Panc1 (cell line): ENCODE results near the gene SLC27A2.

Source experiments
- SIN3A ChIP-seq: IDR thresholded peaks from 2 replicates; pipeline ENCODE4 v1.6.1; 2012; ENCODE audit warnings: low read depth, mild to moderate bottlenecking, low read length, moderate library complexity, borderline replicate concordance; ENCODE audit not compliant: insufficient read depth
- TF ChIP-seq, protein P1 (sequence below): fragments of 450-650 bp; IDR thresholded peaks from 2 replicates; pipeline ENCODE4 v1.5.1; 2017; ENCODE audit warnings: mild to moderate bottlenecking
- TF ChIP-seq, protein P2 (sequence below), 2 experiments: IDR thresholded peaks; 2 replicates each; pipeline ENCODE4 v1.6.1; 2011 to 2012; ENCODE audit warnings: low read depth in 2 of 2, control low read depth in 1 of 2, low read length in 1 of 2, mild to moderate bottlenecking in 1 of 2, moderate library complexity in 1 of 2; ENCODE audit not compliant: insufficient read depth in 1 of 2

DNA sequence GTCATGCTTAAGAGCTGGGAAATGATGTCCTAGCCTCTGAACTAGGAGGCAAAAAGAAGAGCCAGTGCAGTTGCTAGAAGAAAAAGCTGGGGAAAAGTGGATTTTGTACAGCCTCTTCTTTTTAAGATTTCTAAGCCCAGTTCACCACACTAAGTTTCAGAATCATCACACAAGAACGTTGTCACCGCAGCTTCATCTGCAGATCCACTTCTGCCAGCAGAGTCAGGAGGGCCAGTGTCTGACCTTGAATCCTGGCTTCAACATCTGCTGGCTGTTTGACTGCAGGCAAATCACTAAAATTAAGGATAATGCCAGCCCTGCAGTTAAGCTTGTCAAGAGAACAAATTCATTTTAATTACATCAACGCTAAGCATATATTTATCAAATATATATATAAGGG, 47.3 kb downstream of the SLC27A2 start:
- TF ChIP-seq, protein P1, sequence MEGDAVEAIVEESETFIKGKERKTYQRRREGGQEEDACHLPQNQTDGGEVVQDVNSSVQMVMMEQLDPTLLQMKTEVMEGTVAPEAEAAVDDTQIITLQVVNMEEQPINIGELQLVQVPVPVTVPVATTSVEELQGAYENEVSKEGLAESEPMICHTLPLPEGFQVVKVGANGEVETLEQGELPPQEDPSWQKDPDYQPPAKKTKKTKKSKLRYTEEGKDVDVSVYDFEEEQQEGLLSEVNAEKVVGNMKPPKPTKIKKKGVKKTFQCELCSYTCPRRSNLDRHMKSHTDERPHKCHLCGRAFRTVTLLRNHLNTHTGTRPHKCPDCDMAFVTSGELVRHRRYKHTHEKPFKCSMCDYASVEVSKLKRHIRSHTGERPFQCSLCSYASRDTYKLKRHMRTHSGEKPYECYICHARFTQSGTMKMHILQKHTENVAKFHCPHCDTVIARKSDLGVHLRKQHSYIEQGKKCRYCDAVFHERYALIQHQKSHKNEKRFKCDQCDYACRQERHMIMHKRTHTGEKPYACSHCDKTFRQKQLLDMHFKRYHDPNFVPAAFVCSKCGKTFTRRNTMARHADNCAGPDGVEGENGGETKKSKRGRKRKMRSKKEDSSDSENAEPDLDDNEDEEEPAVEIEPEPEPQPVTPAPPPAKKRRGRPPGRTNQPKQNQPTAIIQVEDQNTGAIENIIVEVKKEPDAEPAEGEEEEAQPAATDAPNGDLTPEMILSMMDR = no peak
- TF ChIP-seq SIN3A = no peak
- TF ChIP-seq, protein P2, sequence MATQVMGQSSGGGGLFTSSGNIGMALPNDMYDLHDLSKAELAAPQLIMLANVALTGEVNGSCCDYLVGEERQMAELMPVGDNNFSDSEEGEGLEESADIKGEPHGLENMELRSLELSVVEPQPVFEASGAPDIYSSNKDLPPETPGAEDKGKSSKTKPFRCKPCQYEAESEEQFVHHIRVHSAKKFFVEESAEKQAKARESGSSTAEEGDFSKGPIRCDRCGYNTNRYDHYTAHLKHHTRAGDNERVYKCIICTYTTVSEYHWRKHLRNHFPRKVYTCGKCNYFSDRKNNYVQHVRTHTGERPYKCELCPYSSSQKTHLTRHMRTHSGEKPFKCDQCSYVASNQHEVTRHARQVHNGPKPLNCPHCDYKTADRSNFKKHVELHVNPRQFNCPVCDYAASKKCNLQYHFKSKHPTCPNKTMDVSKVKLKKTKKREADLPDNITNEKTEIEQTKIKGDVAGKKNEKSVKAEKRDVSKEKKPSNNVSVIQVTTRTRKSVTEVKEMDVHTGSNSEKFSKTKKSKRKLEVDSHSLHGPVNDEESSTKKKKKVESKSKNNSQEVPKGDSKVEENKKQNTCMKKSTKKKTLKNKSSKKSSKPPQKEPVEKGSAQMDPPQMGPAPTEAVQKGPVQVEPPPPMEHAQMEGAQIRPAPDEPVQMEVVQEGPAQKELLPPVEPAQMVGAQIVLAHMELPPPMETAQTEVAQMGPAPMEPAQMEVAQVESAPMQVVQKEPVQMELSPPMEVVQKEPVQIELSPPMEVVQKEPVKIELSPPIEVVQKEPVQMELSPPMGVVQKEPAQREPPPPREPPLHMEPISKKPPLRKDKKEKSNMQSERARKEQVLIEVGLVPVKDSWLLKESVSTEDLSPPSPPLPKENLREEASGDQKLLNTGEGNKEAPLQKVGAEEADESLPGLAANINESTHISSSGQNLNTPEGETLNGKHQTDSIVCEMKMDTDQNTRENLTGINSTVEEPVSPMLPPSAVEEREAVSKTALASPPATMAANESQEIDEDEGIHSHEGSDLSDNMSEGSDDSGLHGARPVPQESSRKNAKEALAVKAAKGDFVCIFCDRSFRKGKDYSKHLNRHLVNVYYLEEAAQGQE (IDR thresholded peaks at IDR 0.05; ENCODE audit: insufficient read depth in 1 of 2, low read depth in 2 of 2, low read length in 1 of 2) = no peak
